T-helper 1 cell treated with Interleukin-12 subunit alpha and Interleukin-12 subunit beta and Interleukin-4 antibody, amounts not matched to agents 30 ng/mL and 1 ng/mL, for 36 hours (primary cell): ENCODE data around the gene HK3. TPM values are rescaled to one million over a fixed set of nuclear protein-coding genes. Genes with fewer than 3 reads are reported as not detected.

Experiments
- total RNA-seq: library from RNA; stranded (reverse); gene quantifications from 2 replicates; pipeline ENCODE4 v1.2.3, GENCODE V29; 2022

Gene HK3
- total RNA-seq, 1 donor from 2014 or later = 1.1 TPM

Other genes starting within 250 kb of the HK3 start
- not detected in 2 replicates for gene UNC5A, start 88.8 kb downstream of the HK3 start, total RNA-seq
- 46.4 and 49.3 TPM in 2 replicates for gene UIMC1, start 107.4 kb upstream of the HK3 start, total RNA-seq
- gene ZNF346, start 123.3 kb upstream of the HK3 start, total RNA-seq = 28.1 and 30.6 TPM in 2 replicates
- 1.3 and 1.6 TPM in 2 replicates for gene FGFR4, start 187.6 kb upstream of the HK3 start, total RNA-seq
- gene NSD1, start 234.4 kb upstream of the HK3 start, total RNA-seq = 115 and 116 TPM in 2 replicates